ENCODE data around the gene SLC25A12.

- TF ChIP-seq NCOA2 (CRISPR knock-in tag; IDR thresholded peaks at IDR 0.05) (no peak), EZH2 (conservative IDR thresholded peaks at IDR 0.05; ENCODE audit: low read depth, low read length) (no peak), REST (IDR thresholded peaks at IDR 0.05; ENCODE audit: borderline replicate concordance in 1 of 2, low read depth in 1 of 2, low read length in 2 of 2) (no peak), HES4 (CRISPR knock-in tag; IDR thresholded peaks at IDR 0.05; ENCODE audit: borderline replicate concordance) (no peak), SP2 (CRISPR knock-in tag; IDR thresholded peaks at IDR 0.05) (no peak), DRAP1 (CRISPR knock-in tag; IDR thresholded peaks at IDR 0.05) (no peak), ZNF329 (CRISPR knock-in tag; IDR thresholded peaks at IDR 0.05; ENCODE audit: low read depth) (no peak), CBX2 (IDR thresholded peaks at IDR 0.05; ENCODE audit: low read depth, low read length) (no peak), CBX2 (CRISPR knock-in tag; IDR thresholded peaks at IDR 0.05; ENCODE audit: low read depth) (no peak)
Observed at GRCh38 chr2:171803757-171804156, 90.3 kb downstream of the SLC25A12 start.
